IMR-90 (cell line): Measurements from ENCODE around the gene PLCL1. TPM values are rescaled to one million over a fixed set of nuclear protein-coding genes. Genes with fewer than 3 reads are reported as not detected.

Experiments used
- ATAC-seq: fragments of 200-7000 bp; cut with Tn5 transposase; 2 replicates; pipeline ENCODE4 v1.9.1; 2020; ENCODE audit warnings: low read depth, mild to moderate bottlenecking, moderate library complexity
- BruUV-seq: library from RNA; stranded (reverse); fragments of 400-500 nt; replicated peaks from 2 replicates; lab custom pipeline; 2021; lab: Mats Ljungman, UMichigan
- CTCF ChIA-PET: fragments of 300-600 bp; formaldehyde crosslinking; extraction: SDS; loops from one replicate; lab custom pipeline; 2021; ENCODE audit warnings: antibody characterized with exemption; lab: Yijun Ruan, JAX
- POLR2A ChIA-PET: fragments of 300-600 bp; sonication (Branson Sonifier 250); formaldehyde crosslinking; loops from one replicate; lab custom pipeline; 2022; ENCODE audit warnings: antibody characterized with exemption; ENCODE audit not compliant: unreplicated experiment; lab: Charles Lee
- DNase-seq: peaks from one replicate; pipeline ENCODE4 v3.0.0; 2013
- H2AFZ ChIP-seq: replicated peaks from 2 replicates; pipeline ENCODE3; 2013; ENCODE audit warnings: low read length, mild to moderate bottlenecking; ENCODE audit not compliant: poor library complexity
- H2AK5ac ChIP-seq: 2 replicates; pipeline ENCODE4 v1.6.1; 2013; ENCODE audit warnings: low read depth, low read length, inconsistent platforms
- H2AK9ac ChIP-seq: replicated peaks from 2 replicates; pipeline ENCODE3; 2013; ENCODE audit warnings: mild to moderate bottlenecking, low read depth, low read length, moderate library complexity; ENCODE audit not compliant: poor library complexity
- H2BK120ac ChIP-seq: 2 replicates; pipeline ENCODE4 v1.6.1; 2013; ENCODE audit warnings: low read depth, low read length, inconsistent platforms
- H2BK15ac ChIP-seq: 3 replicates; pipeline ENCODE4 v1.6.1; 2013; ENCODE audit warnings: low read depth, low read length, inconsistent platforms
- H2BK20ac ChIP-seq: 2 replicates; pipeline ENCODE4 v1.6.1; 2013; ENCODE audit warnings: low read depth, mild to moderate bottlenecking, inconsistent platforms, low read length, moderate library complexity
- H2BK5ac ChIP-seq: 2 replicates; pipeline ENCODE4 v1.6.1; 2013; ENCODE audit warnings: mild to moderate bottlenecking, low read depth, low read length, inconsistent platforms; ENCODE audit not compliant: poor library complexity, severe bottlenecking
- H3K14ac ChIP-seq: replicated peaks from 2 replicates; pipeline ENCODE4 v1.6.1; 2013; ENCODE audit warnings: low read depth, low read length, inconsistent platforms
- H3K18ac ChIP-seq: 2 replicates; pipeline ENCODE4 v1.6.1; 2013; ENCODE audit warnings: low read depth, low read length, control low read depth
- H3K23ac ChIP-seq: 2 replicates; pipeline ENCODE4 v1.6.1; 2013; ENCODE audit warnings: low read depth, low read length, inconsistent platforms
- H3K27ac ChIP-seq: 2 replicates; pipeline ENCODE4 v1.5.1; 2013; ENCODE audit warnings: mild to moderate bottlenecking, control low read depth, low read length; ENCODE audit not compliant: insufficient read depth
- H3K27me3 ChIP-seq: 2 replicates; pipeline ENCODE4 v1.6.1; 2013; ENCODE audit warnings: low read length; ENCODE audit not compliant: control insufficient read depth, insufficient read depth
- H3K36me3 ChIP-seq: 2 replicates; pipeline ENCODE4 v1.6.1; 2013; ENCODE audit warnings: low read length, mixed read lengths; ENCODE audit not compliant: control insufficient read depth, insufficient read depth
- H3K4ac ChIP-seq: 2 replicates; pipeline ENCODE4 v1.6.1; 2013; ENCODE audit warnings: low read depth, low read length, inconsistent platforms
- H3K4me1 ChIP-seq: 2 replicates; pipeline ENCODE4 v1.6.1; 2013; ENCODE audit warnings: low read length, mixed read lengths; ENCODE audit not compliant: control insufficient read depth, insufficient read depth
- H3K4me2 ChIP-seq: 2 replicates; pipeline ENCODE4 v1.6.1; 2013; ENCODE audit warnings: low read depth, mild to moderate bottlenecking, control low read depth, low read length, moderate library complexity
- H3K4me3 ChIP-seq: 2 replicates; pipeline ENCODE4 v1.5.1; 2013; ENCODE audit warnings: low read depth, mild to moderate bottlenecking, control low read depth, low read length, moderate library complexity; ENCODE audit not compliant: insufficient read depth
- H3K56ac ChIP-seq: 2 replicates; pipeline ENCODE4 v1.6.1; 2013; ENCODE audit warnings: low read length, inconsistent platforms; ENCODE audit not compliant: insufficient read depth; ENCODE audit errors: extremely low read depth
- H3K79me1 ChIP-seq, 2 experiments: 2 replicates each; pipeline ENCODE4 v1.6.1; 2013; ENCODE audit warnings: low read length in 2 of 2, inconsistent platforms in 1 of 2, low read depth in 1 of 2
- H3K9ac ChIP-seq: 2 replicates; pipeline ENCODE4 v1.6.1; 2013; ENCODE audit warnings: low read depth, low read length, control low read depth
- H3K9me1 ChIP-seq: 2 replicates; pipeline ENCODE4 v1.6.1; 2013; ENCODE audit warnings: low read length, inconsistent platforms; ENCODE audit not compliant: insufficient read depth
- H3K9me3 ChIP-seq: 2 replicates; pipeline ENCODE4 v1.6.1; 2013; ENCODE audit warnings: low read length; ENCODE audit not compliant: control insufficient read depth, insufficient read depth
- H4K20me1 ChIP-seq: 2 replicates; pipeline ENCODE4 v1.6.1; 2013; ENCODE audit warnings: low read length, inconsistent platforms; ENCODE audit not compliant: insufficient read depth
- H4K5ac ChIP-seq: 2 replicates; pipeline ENCODE4 v1.6.1; 2013; ENCODE audit warnings: mild to moderate bottlenecking, low read depth, low read length, control low read depth
- H4K8ac ChIP-seq, 2 experiments: 2 replicates each; pipeline ENCODE4 v1.6.1; 2013; ENCODE audit warnings: low read depth in 2 of 2, low read length in 2 of 2, control low read depth in 1 of 2, inconsistent platforms in 1 of 2
- H4K91ac ChIP-seq: 2 replicates; pipeline ENCODE4 v1.6.1; 2013; ENCODE audit warnings: low read depth, low read length, inconsistent platforms; ENCODE audit not compliant: insufficient read depth
- BHLHE40 ChIP-seq: fragments of 150-350 bp; IDR thresholded peaks from 2 replicates; pipeline ENCODE4 v1.6.1; 2016; ENCODE audit warnings: mild to moderate bottlenecking, low read depth, low read length
- CEBPB ChIP-seq: IDR thresholded peaks from 2 replicates; pipeline ENCODE4 v1.6.1; 2012; ENCODE audit warnings: low read depth, low read length, improper control_type of control experiment
- CHD1 ChIP-seq: IDR thresholded peaks from 2 replicates; pipeline ENCODE4 v1.6.1; 2012; ENCODE audit warnings: low read depth, low read length, improper control_type of control experiment
- FOS ChIP-seq: fragments of 150-350 bp; IDR thresholded peaks from 2 replicates; pipeline ENCODE4 v1.6.1; 2016; ENCODE audit warnings: low read depth, low read length
- MAFK ChIP-seq: IDR thresholded peaks from 2 replicates; pipeline ENCODE4 v1.6.1; 2012; ENCODE audit warnings: low read depth, low read length, improper control_type of control experiment
- MAZ ChIP-seq: IDR thresholded peaks from 2 replicates; pipeline ENCODE4 v1.6.1; 2012; ENCODE audit warnings: low read depth, mild to moderate bottlenecking, low read length, improper control_type of control experiment, moderate library complexity, borderline replicate concordance
- MXI1 ChIP-seq: IDR thresholded peaks from 2 replicates; pipeline ENCODE4 v1.6.1; 2012; ENCODE audit warnings: low read depth, mild to moderate bottlenecking, low read length, moderate library complexity, borderline replicate concordance
- NFE2L2 ChIP-seq: fragments of 150-350 bp; IDR thresholded peaks from 2 replicates; pipeline ENCODE4 v1.6.1; 2016; ENCODE audit warnings: low read depth, mild to moderate bottlenecking, low read length
- POLR2A ChIP-seq: IDR thresholded peaks from 2 replicates; pipeline ENCODE4 v1.6.1; 2012; ENCODE audit warnings: mild to moderate bottlenecking, low read depth, low read length
- RAD21 ChIP-seq: IDR thresholded peaks from 2 replicates; pipeline ENCODE4 v1.6.1; 2012; ENCODE audit warnings: low read length, improper control_type of control experiment
- RCOR1 ChIP-seq: IDR thresholded peaks from 2 replicates; pipeline ENCODE4 v1.6.1; 2012; ENCODE audit warnings: mild to moderate bottlenecking, low read length, improper control_type of control experiment; ENCODE audit not compliant: insufficient replicate concordance
- RFX5 ChIP-seq: IDR thresholded peaks from 2 replicates; pipeline ENCODE4 v1.8.0; 2012; ENCODE audit warnings: low read depth, mild to moderate bottlenecking, low read length, moderate library complexity
- SMC3 ChIP-seq: fragments of 150-350 bp; IDR thresholded peaks from 2 replicates; pipeline ENCODE4 v1.6.1; 2016; ENCODE audit warnings: low read depth, mild to moderate bottlenecking, antibody characterized with exemption, low read length, moderate library complexity
- USF2 ChIP-seq: fragments of 150-350 bp; IDR thresholded peaks from 2 replicates; pipeline ENCODE4 v1.6.1; 2017; ENCODE audit warnings: mild to moderate bottlenecking, antibody characterized with exemption, low read length, low read depth
- WGBS, 2 experiments: methylation state at CpG; one replicate each; pipeline versions ENCODE4 v1.1.5 to v1.1.7; 2013; ENCODE audit warnings: missing lambda C conversion rate in 2 of 2; ENCODE audit not compliant: insufficient read length in 1 of 2; ENCODE audit errors: extremely low coverage in 2 of 2; 5-methylcytosine and 5-hydroxymethylcytosine counted together
- dilution Hi-C: fragments of 300-500 bp; cut with HindIII; formaldehyde crosslinking; loops from one replicate; pipeline ENCODE4 v1.14.3; 2018; ENCODE audit warnings: low sequenced_read_pairs; ENCODE audit not compliant: unreplicated experiment
- in situ Hi-C: fragments of 300-500 bp; cut with MboI; formaldehyde crosslinking; loops from 3 replicates; pipeline ENCODE4 v1.14.3; 2019; ENCODE audit warnings: low sequenced_read_pairs, inconsistent platforms, mixed read lengths
- intact Hi-C: fragments of 100-400 bp; cut with micrococcal nuclease; formaldehyde crosslinking; loops from 2 replicates; pipeline ENCODE4 v1.10.0; 2022
- polyA plus RNA-seq, 3 experiments: library from polyadenylated mRNA; depleted of rRNA; stranded (reverse); fragments of >200 nt; gene quantifications; 2 replicates each; pipeline ENCODE4 v1.2.3, GENCODE V29; 2012; ENCODE audit warnings: low replicate concordance in 1 of 3
- total RNA-seq: library from RNA; depleted of rRNA; stranded (reverse); fragments of >200 nt; gene quantifications from 2 replicates; pipeline ENCODE4 v1.2.3, GENCODE V29; 2012
- TF ChIP-seq, protein P1 (sequence below): conservative IDR thresholded peaks from 2 replicates; pipeline ENCODE4 v1.5.1; 2012; ENCODE audit warnings: mild to moderate bottlenecking, low read depth, low read length, improper control_type of control experiment
- TF ChIP-seq, protein P2 (sequence below): fragments of 150-350 bp; IDR thresholded peaks from 2 replicates; pipeline ENCODE4 v1.6.1; 2016; ENCODE audit warnings: low read depth, mild to moderate bottlenecking, low read length, moderate library complexity, borderline replicate concordance

PLCL1 gene
- total and polyA plus RNA-seq, 2 of the 4 experiments (the other 2 are of a cell fraction) = 0.14 to 0.18 TPM

DNA sequence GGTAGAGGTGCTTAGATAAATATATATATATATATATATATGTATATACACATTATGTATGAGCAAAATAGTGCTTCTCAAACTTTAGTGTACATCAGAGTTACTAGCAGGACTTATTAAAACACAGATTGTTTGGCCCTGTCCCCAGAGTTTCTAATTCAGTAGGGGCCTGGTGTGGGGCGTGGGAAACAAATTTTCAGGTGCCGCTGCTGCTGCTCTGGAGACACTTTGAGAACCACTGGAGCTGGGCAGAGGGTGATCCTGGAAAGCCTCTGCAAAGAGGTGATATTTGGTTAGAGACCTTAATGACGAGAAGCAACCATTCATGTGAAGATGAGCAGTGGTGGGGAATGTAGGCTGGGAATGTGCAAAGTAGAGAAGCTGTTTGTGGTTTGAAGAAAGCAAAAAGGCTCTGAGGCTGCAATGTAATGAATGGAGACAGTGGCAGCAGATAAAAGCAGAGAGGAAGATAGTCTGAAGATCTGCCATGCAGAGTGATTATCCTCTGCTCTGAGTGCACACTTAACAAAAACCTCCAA lies 142.9 kb downstream of the PLCL1 start:
- H3K18ac ChIP-seq = no peak overlapping the region
- no peak overlapping the region for H2AK5ac ChIP-seq
- H3K56ac ChIP-seq = no peak overlapping the region
- BruUV-seq = no TSS peak
- WGBS, 2 experiments = 100% methylated on average over 3 of the region's 3 CpGs; no CpG with 5 or more reads in 1 of the 2 experiments
- POLR2A ChIA-PET = no interaction called here
- H4K8ac ChIP-seq = no peak overlapping the region
- H2BK15ac ChIP-seq = no peak overlapping the region
- no peak for TF ChIP-seq RFX5
- TF ChIP-seq, protein P1, sequence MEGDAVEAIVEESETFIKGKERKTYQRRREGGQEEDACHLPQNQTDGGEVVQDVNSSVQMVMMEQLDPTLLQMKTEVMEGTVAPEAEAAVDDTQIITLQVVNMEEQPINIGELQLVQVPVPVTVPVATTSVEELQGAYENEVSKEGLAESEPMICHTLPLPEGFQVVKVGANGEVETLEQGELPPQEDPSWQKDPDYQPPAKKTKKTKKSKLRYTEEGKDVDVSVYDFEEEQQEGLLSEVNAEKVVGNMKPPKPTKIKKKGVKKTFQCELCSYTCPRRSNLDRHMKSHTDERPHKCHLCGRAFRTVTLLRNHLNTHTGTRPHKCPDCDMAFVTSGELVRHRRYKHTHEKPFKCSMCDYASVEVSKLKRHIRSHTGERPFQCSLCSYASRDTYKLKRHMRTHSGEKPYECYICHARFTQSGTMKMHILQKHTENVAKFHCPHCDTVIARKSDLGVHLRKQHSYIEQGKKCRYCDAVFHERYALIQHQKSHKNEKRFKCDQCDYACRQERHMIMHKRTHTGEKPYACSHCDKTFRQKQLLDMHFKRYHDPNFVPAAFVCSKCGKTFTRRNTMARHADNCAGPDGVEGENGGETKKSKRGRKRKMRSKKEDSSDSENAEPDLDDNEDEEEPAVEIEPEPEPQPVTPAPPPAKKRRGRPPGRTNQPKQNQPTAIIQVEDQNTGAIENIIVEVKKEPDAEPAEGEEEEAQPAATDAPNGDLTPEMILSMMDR = no peak
- TF ChIP-seq RCOR1 = no peak
- TF ChIP-seq MAZ = no peak
- TF ChIP-seq USF2 = no peak
- no peak for TF ChIP-seq FOS
- TF ChIP-seq POLR2A = no peak
- TF ChIP-seq SMC3 = no peak
- no peak for TF ChIP-seq CEBPB
- TF ChIP-seq BHLHE40 = no peak
- TF ChIP-seq, protein P2, sequence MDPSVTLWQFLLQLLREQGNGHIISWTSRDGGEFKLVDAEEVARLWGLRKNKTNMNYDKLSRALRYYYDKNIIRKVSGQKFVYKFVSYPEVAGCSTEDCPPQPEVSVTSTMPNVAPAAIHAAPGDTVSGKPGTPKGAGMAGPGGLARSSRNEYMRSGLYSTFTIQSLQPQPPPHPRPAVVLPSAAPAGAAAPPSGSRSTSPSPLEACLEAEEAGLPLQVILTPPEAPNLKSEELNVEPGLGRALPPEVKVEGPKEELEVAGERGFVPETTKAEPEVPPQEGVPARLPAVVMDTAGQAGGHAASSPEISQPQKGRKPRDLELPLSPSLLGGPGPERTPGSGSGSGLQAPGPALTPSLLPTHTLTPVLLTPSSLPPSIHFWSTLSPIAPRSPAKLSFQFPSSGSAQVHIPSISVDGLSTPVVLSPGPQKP = no peak
- TF ChIP-seq NFE2L2 = no peak
- no peak for TF ChIP-seq CHD1
- no peak for TF ChIP-seq RAD21
- no peak for TF ChIP-seq MXI1
- TF ChIP-seq MAFK = no peak
- no peak overlapping the region for H4K91ac ChIP-seq
- no peaks in the 10 kb centered on the region for H3K9me3 ChIP-seq
- no peak overlapping the region for H3K23ac ChIP-seq
- H3K4me2 ChIP-seq = no peak overlapping the region
- in situ Hi-C loops = no loop called here
- ATAC-seq = no peak
- H3K9me1 ChIP-seq = no peaks in the 10 kb centered on the region
- no peak overlapping the region for H2BK20ac ChIP-seq
- H2AFZ ChIP-seq = no peak overlapping the region
- H4K20me1 ChIP-seq = no peaks in the 10 kb centered on the region
- no peak overlapping the region for H2AK9ac ChIP-seq
- H2BK5ac ChIP-seq = no peak overlapping the region
- H3K36me3 ChIP-seq = no peaks in the 10 kb centered on the region
- H3K14ac ChIP-seq = no peak overlapping the region
- CTCF ChIA-PET = no interaction called here
- H2BK120ac ChIP-seq = no peak overlapping the region
- no peaks in the 10 kb centered on the region for H3K79me1 ChIP-seq
- H3K4ac ChIP-seq = no peak overlapping the region
- H3K4me1 ChIP-seq = no peaks in the 10 kb centered on the region
- H3K4me3 ChIP-seq = no peak overlapping the region
- no peak for DNase-seq
- H3K27me3 ChIP-seq = no peaks in the 10 kb centered on the region
- intact Hi-C loops = no loop called here
- no peak overlapping the region for H3K9ac ChIP-seq
- H4K5ac ChIP-seq = no peak overlapping the region
- dilution Hi-C loops = no loop called here
- no peak overlapping the region for H3K27ac ChIP-seq
